ENCODE data around the gene SPG7.

Gene SPG7

DNA sequence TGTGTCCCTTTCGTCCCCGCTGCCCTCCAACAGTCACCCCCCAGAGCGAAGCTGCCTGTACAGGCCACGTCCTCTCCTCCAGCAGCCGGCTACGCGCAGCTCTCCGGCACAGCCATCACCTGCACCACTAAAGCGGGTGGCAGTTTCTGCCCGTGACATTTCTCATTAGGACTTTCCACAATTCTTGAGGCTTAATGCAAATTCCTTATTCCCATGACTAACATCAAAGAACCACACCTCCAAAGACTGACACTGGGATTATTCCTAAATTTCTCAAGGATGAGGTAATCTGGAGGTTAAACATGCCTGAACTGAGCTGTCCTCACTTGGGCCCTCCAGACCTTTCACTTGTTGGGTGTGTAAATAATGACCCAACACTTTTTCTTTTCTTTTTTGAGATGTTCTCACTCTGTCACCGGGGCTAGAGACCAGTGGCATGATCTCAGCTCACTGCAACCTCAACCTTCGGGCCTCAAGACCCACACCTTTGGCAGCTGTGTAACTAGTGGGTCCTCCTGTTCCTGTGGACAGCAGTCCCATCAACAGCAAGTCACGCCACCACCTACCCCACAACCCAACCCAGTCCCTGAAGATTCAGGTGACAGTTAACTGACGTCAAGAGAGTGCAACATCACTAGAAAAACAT, 29.5 kb upstream of the SPG7 start:
- Mint-ChIP-seq H3K27ac (peak overlapping the region; percentile 91), H3K9me3 (ENCODE audit: low read depth) (no peaks in the 10 kb centered on the region), H3K4me3 (peak overlapping the region; percentile 84), H3K27me3 (no peaks in the 10 kb centered on the region), H3K4me1 (ENCODE audit: low read depth) (peaks cover 91% of the 10 kb centered on the region), H3K36me3 (peaks cover 13% of the 10 kb centered on the region)

DNA sequence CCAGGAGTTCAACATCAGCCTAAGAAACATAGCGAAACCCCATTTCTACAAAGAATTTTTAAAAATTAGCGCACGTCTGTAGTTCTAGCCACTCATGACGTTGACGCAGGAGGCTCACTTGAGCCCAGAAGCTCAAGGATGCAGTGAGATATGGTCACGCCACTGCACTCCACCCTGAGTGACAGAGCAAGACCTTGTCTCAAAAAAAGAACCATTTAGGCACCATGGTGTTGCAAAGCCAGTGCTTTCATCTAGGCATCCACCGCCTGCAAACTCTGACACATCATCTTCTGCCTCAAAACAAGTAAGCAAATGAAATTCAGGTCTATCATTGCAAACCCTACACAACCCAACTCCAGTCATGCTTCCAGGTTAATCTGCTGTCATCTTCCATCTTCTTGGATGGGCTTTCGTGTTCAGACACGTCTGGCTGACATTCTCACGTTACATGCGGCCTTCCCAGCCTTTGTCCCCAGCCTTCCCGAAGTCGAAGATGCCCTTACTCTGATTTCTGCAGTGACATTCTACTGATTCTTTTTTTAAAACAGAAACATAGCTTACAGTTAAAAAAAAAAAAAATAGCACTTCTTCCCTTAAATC, 26.7 kb upstream of the SPG7 start:
- no peaks in the 10 kb centered on the region for H3K9me3 Mint-ChIP-seq (ENCODE audit: low read depth)
- peak overlapping the region; percentile 84 for H3K4me3 Mint-ChIP-seq
- peaks cover 91% of the 10 kb centered on the region for H3K4me1 Mint-ChIP-seq (ENCODE audit: low read depth)
- peaks cover 14% of the 10 kb centered on the region for H3K36me3 Mint-ChIP-seq
- no peaks in the 10 kb centered on the region for H3K27me3 Mint-ChIP-seq
- H3K27ac Mint-ChIP-seq: peak overlapping the region; percentile 93

DNA sequence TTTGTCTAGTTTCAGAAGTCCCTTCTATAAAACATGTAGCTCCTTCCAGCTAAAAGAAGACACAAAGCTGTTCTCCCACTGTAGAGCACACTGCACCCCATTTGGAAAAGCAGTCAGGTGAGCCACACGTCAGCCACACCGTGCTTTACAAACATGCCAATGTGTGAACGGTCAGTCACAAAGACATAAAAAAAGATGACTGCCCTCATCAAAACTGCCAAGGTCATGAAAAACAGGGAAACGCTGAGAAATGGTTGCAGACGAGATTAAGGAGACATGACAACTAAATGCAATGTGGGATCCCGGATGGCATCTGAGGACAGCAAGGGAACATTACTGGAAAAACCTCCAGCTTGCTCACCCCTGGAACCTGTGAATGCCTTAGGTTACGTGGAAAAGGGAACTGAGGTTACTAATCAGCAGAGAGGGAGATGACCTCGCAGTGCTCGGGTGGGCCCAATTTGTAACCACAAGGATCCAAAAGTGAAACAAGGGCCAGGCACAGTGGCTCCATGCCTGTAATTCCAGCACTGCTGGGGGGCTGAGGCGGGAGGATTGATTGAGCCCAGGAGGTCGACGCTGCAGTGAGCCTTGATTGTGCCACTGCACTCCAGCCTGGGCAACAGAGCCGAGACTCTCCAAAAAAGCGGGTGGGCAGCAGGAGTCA, 25.9 kb upstream of the SPG7 start:
- Mint-ChIP-seq H3K36me3 (peaks cover 16% of the 10 kb centered on the region), H3K4me3 (peak overlapping the region; percentile 84), H3K27me3 (no peaks in the 10 kb centered on the region), H3K9me3 (ENCODE audit: low read depth) (no peaks in the 10 kb centered on the region), H3K4me1 (ENCODE audit: low read depth) (peaks cover 89% of the 10 kb centered on the region), H3K27ac (peak overlapping the region; percentile 93)

DNA sequence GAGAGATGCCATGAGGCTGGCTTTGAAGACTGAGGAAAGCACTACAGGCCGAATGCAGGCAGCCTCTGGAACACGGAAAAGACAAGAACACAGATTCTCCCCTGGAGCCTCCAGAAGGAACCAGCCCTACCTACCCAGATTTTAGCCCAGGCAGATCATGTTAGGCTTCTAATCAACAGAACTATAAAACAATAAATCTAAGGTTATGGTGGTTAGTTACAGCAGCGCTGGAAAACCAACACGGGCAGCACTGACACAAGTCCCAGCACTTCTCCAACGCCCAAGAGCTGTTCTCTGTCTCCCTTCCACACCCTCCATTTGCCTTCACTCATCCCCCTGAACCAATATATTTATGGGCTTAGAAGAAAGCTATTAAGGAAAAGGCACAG, 25.4 kb upstream of the SPG7 start:
- peaks cover 88% of the 10 kb centered on the region for H3K4me1 Mint-ChIP-seq (ENCODE audit: low read depth)
- H3K27me3 Mint-ChIP-seq: no peaks in the 10 kb centered on the region
- peak overlapping the region; percentile 84 for H3K4me3 Mint-ChIP-seq
- peaks cover 16% of the 10 kb centered on the region for H3K36me3 Mint-ChIP-seq
- H3K9me3 Mint-ChIP-seq (ENCODE audit: low read depth): no peaks in the 10 kb centered on the region
- peak overlapping the region; percentile 93 for H3K27ac Mint-ChIP-seq

DNA sequence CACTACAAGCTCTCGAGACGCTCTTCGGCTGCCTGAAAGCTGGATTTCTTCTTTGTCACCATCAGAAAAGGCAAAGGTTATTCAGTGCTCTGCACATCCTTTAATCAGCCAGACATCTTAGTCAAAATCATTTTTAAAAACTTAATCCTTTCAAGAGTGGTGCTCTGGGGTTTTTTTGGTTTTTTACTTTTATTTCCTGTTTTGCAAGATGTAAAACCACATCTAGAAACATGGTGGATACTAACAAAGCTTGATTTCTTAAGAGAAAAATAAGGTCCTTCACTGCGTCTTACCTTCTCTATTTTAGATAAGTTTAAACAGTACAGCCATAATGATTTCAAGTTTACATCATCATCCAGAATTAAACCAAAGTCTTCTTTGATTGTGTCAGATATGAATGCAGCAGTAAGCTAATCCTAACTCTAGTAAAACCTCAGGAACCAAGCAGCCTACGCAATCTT, 24.1 kb upstream of the SPG7 start:
- Mint-ChIP-seq H3K36me3 (peaks cover 16% of the 10 kb centered on the region), H3K4me1 (ENCODE audit: low read depth) (peaks cover 88% of the 10 kb centered on the region), H3K4me3 (peak overlapping the region; percentile 84), H3K27me3 (no peaks in the 10 kb centered on the region), H3K9me3 (ENCODE audit: low read depth) (no peaks in the 10 kb centered on the region), H3K27ac (peak overlapping the region; percentile 93)

DNA sequence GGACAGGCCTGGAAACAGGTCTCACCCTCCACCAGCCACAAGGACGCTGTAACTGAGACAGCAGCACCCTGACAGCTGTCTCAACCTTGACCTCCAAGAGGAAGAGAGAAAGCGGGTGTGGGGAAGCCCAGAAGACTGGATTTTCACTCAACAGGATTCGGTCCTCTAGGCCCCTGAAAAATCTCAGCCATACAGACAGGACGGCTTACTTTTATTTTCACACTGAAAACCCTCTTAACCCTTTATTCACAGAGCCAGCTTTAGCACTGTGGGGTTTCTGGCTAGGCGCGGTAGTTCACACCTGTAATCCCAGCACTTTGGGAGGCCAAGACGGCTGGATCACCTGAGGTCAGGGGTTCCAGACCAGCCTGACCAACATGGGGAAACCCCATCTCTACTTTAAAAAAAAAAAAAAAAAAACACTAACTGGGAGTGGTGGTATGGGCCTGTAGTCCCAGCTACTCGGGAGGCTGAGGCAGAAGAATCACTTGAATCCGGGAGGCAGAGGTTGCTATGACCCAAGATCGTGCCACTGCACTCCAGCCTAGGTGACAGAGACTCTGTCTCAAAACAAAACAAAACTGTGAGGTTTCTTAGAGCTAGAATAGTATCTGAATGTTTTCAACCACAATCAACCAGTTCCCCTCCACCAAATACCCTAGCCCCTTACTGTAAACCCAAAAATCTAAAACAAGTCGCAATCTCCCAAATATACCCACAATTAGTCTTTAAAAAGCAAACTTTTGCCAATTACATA, 23.1 kb upstream of the SPG7 start:
- H3K36me3 Mint-ChIP-seq: peaks cover 16% of the 10 kb centered on the region
- no peaks in the 10 kb centered on the region for H3K9me3 Mint-ChIP-seq (ENCODE audit: low read depth)
- H3K4me1 Mint-ChIP-seq (ENCODE audit: low read depth): peaks cover 83% of the 10 kb centered on the region
- peak overlapping the region; percentile 84 for H3K4me3 Mint-ChIP-seq
- no peaks in the 10 kb centered on the region for H3K27me3 Mint-ChIP-seq
- H3K27ac Mint-ChIP-seq: peak overlapping the region; percentile 93

DNA sequence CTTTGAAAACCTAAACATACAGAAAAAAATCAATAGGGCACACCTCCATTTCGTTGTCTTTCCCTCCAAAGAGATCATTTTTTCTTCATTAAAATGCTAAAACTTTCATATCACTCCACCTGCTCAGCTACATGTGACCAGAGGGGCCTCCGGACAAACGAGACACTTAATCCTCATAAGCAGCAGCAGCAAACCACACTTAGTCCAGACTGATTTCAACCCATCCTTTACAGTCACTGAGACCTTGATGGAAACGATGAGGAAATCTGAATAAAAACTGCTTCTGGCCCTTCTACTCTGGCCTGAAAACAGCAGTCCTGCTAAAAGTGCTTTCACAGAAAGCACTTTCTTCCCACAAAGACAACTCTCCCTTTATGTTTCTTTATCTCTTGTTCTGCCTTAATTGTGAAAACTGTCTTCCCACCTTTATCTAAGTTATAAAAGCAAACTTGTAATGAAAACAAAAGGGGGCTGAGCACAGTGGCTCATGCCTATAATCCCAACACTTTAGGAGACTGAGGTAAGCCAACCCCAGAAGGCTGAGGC, 22.4 kb upstream of the SPG7 start:
- H3K27ac Mint-ChIP-seq: peak overlapping the region; percentile 93
- no peaks in the 10 kb centered on the region for H3K9me3 Mint-ChIP-seq (ENCODE audit: low read depth)
- peaks cover 80% of the 10 kb centered on the region for H3K4me1 Mint-ChIP-seq (ENCODE audit: low read depth)
- peak overlapping the region; percentile 84 for H3K4me3 Mint-ChIP-seq
- H3K36me3 Mint-ChIP-seq: peaks cover 16% of the 10 kb centered on the region
- H3K27me3 Mint-ChIP-seq: no peaks in the 10 kb centered on the region

DNA sequence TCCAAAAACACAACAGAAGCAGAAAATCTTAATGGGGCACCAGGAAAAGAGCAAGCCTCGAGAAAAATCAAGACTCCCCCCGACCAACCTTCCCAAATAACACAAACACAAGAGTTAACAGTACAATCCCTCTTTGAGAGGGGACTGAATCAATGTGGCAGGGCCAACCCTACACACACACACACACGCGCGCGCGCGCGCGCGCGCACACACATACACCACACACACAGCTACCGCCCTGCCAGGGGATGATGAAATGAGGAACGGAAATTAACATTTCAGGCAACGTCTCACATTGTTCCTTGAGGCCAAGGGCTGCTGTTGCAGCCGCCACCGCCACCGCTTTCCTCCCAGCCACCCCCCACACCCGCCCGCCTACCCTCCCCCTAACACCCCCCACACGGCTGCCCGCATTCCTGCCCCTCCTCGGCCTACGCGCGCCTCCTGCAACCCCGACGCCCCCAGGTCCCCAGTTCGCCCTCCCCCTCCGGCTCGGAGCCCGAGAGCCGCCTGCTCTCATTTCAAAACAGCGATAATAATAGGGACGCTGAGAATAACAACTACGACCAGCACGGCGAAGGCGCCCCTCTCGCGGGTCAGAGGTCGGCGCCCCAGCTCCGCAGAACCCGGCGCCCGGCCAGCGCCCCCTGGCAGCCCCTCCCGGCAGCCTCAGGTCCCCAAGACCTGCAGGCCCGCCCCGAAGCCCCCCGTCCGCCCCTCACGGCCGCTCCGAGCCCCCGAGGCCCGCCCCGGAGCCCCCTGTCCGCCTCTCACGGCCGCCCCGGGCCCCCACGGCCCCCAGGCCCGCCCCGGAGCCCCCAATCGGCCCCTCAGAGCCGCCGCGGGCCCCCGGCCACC, 18.9 kb upstream of the SPG7 start:
- peaks cover 65% of the 10 kb centered on the region for H3K4me1 Mint-ChIP-seq (ENCODE audit: low read depth)
- H3K27me3 Mint-ChIP-seq: no peaks in the 10 kb centered on the region
- peak overlapping the region; percentile 97 for H3K4me3 Mint-ChIP-seq
- H3K9me3 Mint-ChIP-seq (ENCODE audit: low read depth): no peaks in the 10 kb centered on the region
- peaks cover 5% of the 10 kb centered on the region for H3K36me3 Mint-ChIP-seq
- peak overlapping the region; percentile 98 for H3K27ac Mint-ChIP-seq

DNA sequence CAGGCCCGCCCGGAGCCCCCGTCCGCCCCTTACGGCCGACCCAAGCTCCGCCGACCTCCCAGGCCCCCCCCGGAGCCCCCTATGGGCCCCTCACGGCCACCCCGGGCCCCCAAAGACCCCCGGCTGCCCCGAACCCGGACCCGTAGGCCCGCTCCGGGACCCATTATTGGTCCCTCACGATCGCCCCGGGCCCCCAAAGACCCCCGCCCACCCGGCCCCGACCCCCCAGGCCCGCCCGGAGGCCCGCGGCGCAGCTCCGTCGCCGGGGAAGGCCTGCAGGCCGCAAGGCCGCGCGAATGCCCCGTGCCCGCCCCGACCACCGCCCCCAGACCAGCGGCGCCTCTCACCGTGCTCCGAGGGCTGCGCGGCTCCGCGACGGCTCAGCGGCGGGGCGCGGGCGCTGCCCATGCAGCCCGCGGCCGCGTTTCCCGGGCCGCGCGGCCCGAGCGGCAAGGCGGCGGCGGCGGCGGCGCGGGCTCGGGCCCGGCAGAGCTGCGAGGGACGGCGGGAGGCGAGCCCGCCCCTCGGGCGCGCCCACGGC, 18.2 kb upstream of the SPG7 start:
- H3K4me3 Mint-ChIP-seq: no peak overlapping the region
- H3K27ac Mint-ChIP-seq: no peak overlapping the region
- H3K27me3 Mint-ChIP-seq: no peaks in the 10 kb centered on the region
- peaks cover 5% of the 10 kb centered on the region for H3K36me3 Mint-ChIP-seq
- H3K9me3 Mint-ChIP-seq (ENCODE audit: low read depth): no peaks in the 10 kb centered on the region
- peaks cover 59% of the 10 kb centered on the region for H3K4me1 Mint-ChIP-seq (ENCODE audit: low read depth)

DNA sequence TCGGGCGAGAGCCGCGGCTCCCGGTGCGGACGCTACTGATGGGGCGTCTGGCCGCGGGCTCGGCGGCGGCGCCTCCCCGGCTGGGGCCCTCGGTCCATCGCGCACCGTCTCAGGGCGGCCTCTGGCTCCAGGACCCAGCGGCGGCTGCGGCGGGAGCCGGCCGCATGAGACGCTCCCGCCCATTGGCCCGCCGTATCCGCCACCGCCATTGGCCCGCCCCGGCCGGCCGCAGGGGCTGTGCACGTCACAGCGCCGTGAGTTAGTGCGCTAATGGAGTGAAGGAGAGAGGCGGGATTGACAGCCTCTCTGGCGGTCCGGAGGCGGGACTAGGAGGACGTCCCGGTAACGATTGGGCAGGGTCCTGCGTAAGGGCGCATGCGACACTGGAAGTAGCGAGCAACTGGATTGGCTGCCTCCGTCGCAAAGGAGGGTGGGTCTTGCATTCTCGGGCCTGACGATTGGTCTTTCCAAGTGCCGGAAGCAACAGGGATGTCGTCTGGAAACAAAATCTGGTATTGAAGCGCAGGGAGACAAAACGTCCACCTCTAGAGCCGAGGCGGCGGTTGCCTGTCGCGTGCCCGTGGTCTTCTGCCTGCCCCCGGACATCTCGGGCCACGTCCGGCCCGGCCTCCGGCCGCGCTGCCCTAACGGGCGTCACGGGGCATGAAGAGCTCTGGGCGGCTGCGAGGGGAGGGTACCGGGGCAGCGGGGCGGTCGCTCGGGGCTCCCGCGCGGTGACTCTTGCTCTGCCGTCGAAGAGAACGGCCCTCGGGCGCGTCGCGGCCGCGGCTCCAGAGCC, 17.6 kb upstream of the SPG7 start, which contains the start of gene ANKRD11:
ANKRD11 (minus strand) TSS at position 123 of the 799 bp plus-strand sequence. CDS start 173,542 bp downstream, outside the sequence.
- H3K4me3 Mint-ChIP-seq: peak within 1 kb of the TSS; percentile 97
- peak within 1 kb of the TSS; percentile 98 for H3K27ac Mint-ChIP-seq
- no peaks in the 10 kb centered on the region for H3K9me3 Mint-ChIP-seq (ENCODE audit: low read depth)
- peaks cover 53% of the 10 kb centered on the region for H3K4me1 Mint-ChIP-seq (ENCODE audit: low read depth)
- H3K27me3 Mint-ChIP-seq: no peaks in the 10 kb centered on the region
- H3K36me3 Mint-ChIP-seq: peaks cover 5% of the 10 kb centered on the region

DNA sequence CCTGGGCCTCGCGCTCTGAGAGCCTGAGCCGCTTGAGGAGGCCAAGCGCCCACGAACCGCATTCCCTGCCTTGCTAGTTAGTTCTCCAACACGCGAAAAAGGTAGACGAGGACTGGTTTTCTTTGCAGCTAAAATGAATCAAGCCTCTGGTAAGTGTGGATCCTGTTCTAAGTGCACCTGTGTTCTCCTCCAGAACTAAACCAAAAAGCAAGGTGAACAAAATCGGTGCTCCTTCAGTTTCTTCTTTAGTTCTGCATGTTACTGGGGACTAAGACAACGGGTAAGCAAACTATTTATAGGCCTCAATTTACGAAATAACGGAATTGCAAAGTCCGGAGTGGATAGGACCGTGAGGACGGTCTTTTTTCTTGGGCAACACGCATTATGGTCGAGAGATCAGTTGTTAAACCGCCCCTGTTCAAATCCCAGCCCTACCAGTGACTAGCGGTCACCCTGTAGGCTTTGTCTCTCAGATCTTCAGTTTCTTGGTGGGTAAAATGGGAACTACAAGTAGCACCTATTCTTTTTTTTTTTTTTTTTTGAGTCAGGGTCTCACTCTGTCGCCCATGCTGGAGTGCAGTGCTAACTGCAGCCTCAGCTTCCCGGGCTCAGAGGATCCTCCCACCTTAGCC, 16.8 kb upstream of the SPG7 start:
- Mint-ChIP-seq H3K27me3 (no peaks in the 10 kb centered on the region), H3K36me3 (peaks cover 3% of the 10 kb centered on the region), H3K4me1 (ENCODE audit: low read depth) (peaks cover 46% of the 10 kb centered on the region), H3K27ac (peak overlapping the region; percentile 96), H3K9me3 (ENCODE audit: low read depth) (no peaks in the 10 kb centered on the region), H3K4me3 (peak overlapping the region; percentile 93)

DNA sequence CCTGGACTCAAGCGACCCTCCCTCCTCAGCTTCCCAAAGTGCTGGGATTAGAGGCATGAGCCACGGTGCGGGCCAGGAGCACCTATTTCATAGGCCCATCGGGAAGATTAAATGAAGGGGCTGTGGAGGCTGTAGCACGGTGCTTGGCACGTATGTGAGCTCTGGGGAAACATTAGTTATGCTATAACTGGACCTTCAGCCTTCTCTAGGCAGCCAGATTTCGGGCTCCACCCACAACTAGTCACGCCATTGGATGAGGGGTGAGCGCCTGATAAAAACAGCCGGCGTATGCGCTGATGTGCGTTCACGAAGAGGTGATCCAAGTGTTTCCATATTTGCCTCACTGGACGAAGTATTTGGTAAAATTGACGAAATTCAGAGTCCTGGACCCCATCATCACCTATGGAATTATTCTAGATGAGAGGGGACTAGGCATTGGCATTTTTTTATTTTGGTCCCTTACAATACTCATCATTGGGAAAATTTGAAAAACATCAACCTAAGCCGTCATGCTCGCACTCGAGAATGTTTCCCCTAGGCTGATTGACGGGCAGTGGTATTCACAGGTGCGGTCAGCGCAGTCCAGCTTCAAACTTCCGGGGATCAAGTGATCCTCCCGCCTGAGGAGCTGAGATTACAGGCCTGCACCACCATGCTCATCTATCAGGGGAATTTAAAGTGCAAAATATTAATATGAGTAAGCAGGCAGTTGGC, 16.1 kb upstream of the SPG7 start:
- H3K36me3 Mint-ChIP-seq: no peaks in the 10 kb centered on the region

More for the DNA sequence above, 16.1 kb upstream of the SPG7 start:
- Mint-ChIP-seq H3K9me3 (ENCODE audit: low read depth) (no peaks in the 10 kb centered on the region), H3K4me1 (ENCODE audit: low read depth) (peaks cover 40% of the 10 kb centered on the region), H3K4me3 (peak overlapping the region; percentile 93), H3K27me3 (no peaks in the 10 kb centered on the region), H3K27ac (peak overlapping the region; percentile 96)
